IMR-90 (cell line): Measurements from ENCODE around the gene COL5A1. TPM values are rescaled to one million over a fixed set of nuclear protein-coding genes. Genes with fewer than 3 reads are reported as not detected.

Experiments
- ATAC-seq: fragments of 200-7000 bp; cut with Tn5 transposase; 2 replicates; pipeline ENCODE4 v1.9.1; 2020; ENCODE audit warnings: low read depth, mild to moderate bottlenecking, moderate library complexity
- BruUV-seq: library from RNA; stranded (reverse); fragments of 400-500 nt; replicated peaks from 2 replicates; lab custom pipeline; 2021; lab: Mats Ljungman, UMichigan
- CTCF ChIA-PET: fragments of 300-600 bp; formaldehyde crosslinking; extraction: SDS; loops from one replicate; lab custom pipeline; 2021; ENCODE audit warnings: antibody characterized with exemption; lab: Yijun Ruan, JAX
- POLR2A ChIA-PET: fragments of 300-600 bp; sonication (Branson Sonifier 250); formaldehyde crosslinking; loops from one replicate; lab custom pipeline; 2022; ENCODE audit warnings: antibody characterized with exemption; ENCODE audit not compliant: unreplicated experiment; lab: Charles Lee
- DNase-seq: peaks from one replicate; pipeline ENCODE4 v3.0.0; 2013
- H2AFZ ChIP-seq: replicated peaks from 2 replicates; pipeline ENCODE3; 2013; ENCODE audit warnings: low read length, mild to moderate bottlenecking; ENCODE audit not compliant: poor library complexity
- H2AK5ac ChIP-seq: 2 replicates; pipeline ENCODE4 v1.6.1; 2013; ENCODE audit warnings: low read depth, low read length, inconsistent platforms
- H2AK9ac ChIP-seq: replicated peaks from 2 replicates; pipeline ENCODE3; 2013; ENCODE audit warnings: mild to moderate bottlenecking, low read depth, low read length, moderate library complexity; ENCODE audit not compliant: poor library complexity
- H2BK120ac ChIP-seq: 2 replicates; pipeline ENCODE4 v1.6.1; 2013; ENCODE audit warnings: low read depth, low read length, inconsistent platforms
- H2BK15ac ChIP-seq: 3 replicates; pipeline ENCODE4 v1.6.1; 2013; ENCODE audit warnings: low read depth, low read length, inconsistent platforms
- H2BK20ac ChIP-seq: 2 replicates; pipeline ENCODE4 v1.6.1; 2013; ENCODE audit warnings: low read depth, mild to moderate bottlenecking, inconsistent platforms, low read length, moderate library complexity
- H2BK5ac ChIP-seq: 2 replicates; pipeline ENCODE4 v1.6.1; 2013; ENCODE audit warnings: mild to moderate bottlenecking, low read depth, low read length, inconsistent platforms; ENCODE audit not compliant: poor library complexity, severe bottlenecking
- H3K14ac ChIP-seq: replicated peaks from 2 replicates; pipeline ENCODE4 v1.6.1; 2013; ENCODE audit warnings: low read depth, low read length, inconsistent platforms
- H3K18ac ChIP-seq: 2 replicates; pipeline ENCODE4 v1.6.1; 2013; ENCODE audit warnings: low read depth, low read length, control low read depth
- H3K23ac ChIP-seq: 2 replicates; pipeline ENCODE4 v1.6.1; 2013; ENCODE audit warnings: low read depth, low read length, inconsistent platforms
- H3K27ac ChIP-seq: 2 replicates; pipeline ENCODE4 v1.5.1; 2013; ENCODE audit warnings: mild to moderate bottlenecking, control low read depth, low read length; ENCODE audit not compliant: insufficient read depth
- H3K27me3 ChIP-seq: 2 replicates; pipeline ENCODE4 v1.6.1; 2013; ENCODE audit warnings: low read length; ENCODE audit not compliant: control insufficient read depth, insufficient read depth
- H3K36me3 ChIP-seq: 2 replicates; pipeline ENCODE4 v1.6.1; 2013; ENCODE audit warnings: low read length, mixed read lengths; ENCODE audit not compliant: control insufficient read depth, insufficient read depth
- H3K4ac ChIP-seq: 2 replicates; pipeline ENCODE4 v1.6.1; 2013; ENCODE audit warnings: low read depth, low read length, inconsistent platforms
- H3K4me1 ChIP-seq: 2 replicates; pipeline ENCODE4 v1.6.1; 2013; ENCODE audit warnings: low read length, mixed read lengths; ENCODE audit not compliant: control insufficient read depth, insufficient read depth
- H3K4me2 ChIP-seq: 2 replicates; pipeline ENCODE4 v1.6.1; 2013; ENCODE audit warnings: low read depth, mild to moderate bottlenecking, control low read depth, low read length, moderate library complexity
- H3K4me3 ChIP-seq: 2 replicates; pipeline ENCODE4 v1.5.1; 2013; ENCODE audit warnings: low read depth, mild to moderate bottlenecking, control low read depth, low read length, moderate library complexity; ENCODE audit not compliant: insufficient read depth
- H3K56ac ChIP-seq: 2 replicates; pipeline ENCODE4 v1.6.1; 2013; ENCODE audit warnings: low read length, inconsistent platforms; ENCODE audit not compliant: insufficient read depth; ENCODE audit errors: extremely low read depth
- H3K79me1 ChIP-seq, 2 experiments: 2 replicates each; pipeline ENCODE4 v1.6.1; 2013; ENCODE audit warnings: low read length in 2 of 2, inconsistent platforms in 1 of 2, low read depth in 1 of 2
- H3K9ac ChIP-seq: 2 replicates; pipeline ENCODE4 v1.6.1; 2013; ENCODE audit warnings: low read depth, low read length, control low read depth
- H3K9me1 ChIP-seq: 2 replicates; pipeline ENCODE4 v1.6.1; 2013; ENCODE audit warnings: low read length, inconsistent platforms; ENCODE audit not compliant: insufficient read depth
- H3K9me3 ChIP-seq: 2 replicates; pipeline ENCODE4 v1.6.1; 2013; ENCODE audit warnings: low read length; ENCODE audit not compliant: control insufficient read depth, insufficient read depth
- H4K20me1 ChIP-seq: 2 replicates; pipeline ENCODE4 v1.6.1; 2013; ENCODE audit warnings: low read length, inconsistent platforms; ENCODE audit not compliant: insufficient read depth
- H4K5ac ChIP-seq: 2 replicates; pipeline ENCODE4 v1.6.1; 2013; ENCODE audit warnings: mild to moderate bottlenecking, low read depth, low read length, control low read depth
- H4K8ac ChIP-seq, 2 experiments: 2 replicates each; pipeline ENCODE4 v1.6.1; 2013; ENCODE audit warnings: low read depth in 2 of 2, low read length in 2 of 2, control low read depth in 1 of 2, inconsistent platforms in 1 of 2
- H4K91ac ChIP-seq: 2 replicates; pipeline ENCODE4 v1.6.1; 2013; ENCODE audit warnings: low read depth, low read length, inconsistent platforms; ENCODE audit not compliant: insufficient read depth
- NFE2L2 ChIP-seq: fragments of 150-350 bp; IDR thresholded peaks from 2 replicates; pipeline ENCODE4 v1.6.1; 2016; ENCODE audit warnings: low read depth, mild to moderate bottlenecking, low read length
- WGBS, 2 experiments: methylation state at CpG; one replicate each; pipeline versions ENCODE4 v1.1.5 to v1.1.7; 2013; ENCODE audit warnings: missing lambda C conversion rate in 2 of 2; ENCODE audit not compliant: insufficient read length in 1 of 2; ENCODE audit errors: extremely low coverage in 2 of 2; 5-methylcytosine and 5-hydroxymethylcytosine counted together
- dilution Hi-C: fragments of 300-500 bp; cut with HindIII; formaldehyde crosslinking; loops from one replicate; pipeline ENCODE4 v1.14.3; 2018; ENCODE audit warnings: low sequenced_read_pairs; ENCODE audit not compliant: unreplicated experiment
- in situ Hi-C: fragments of 300-500 bp; cut with MboI; formaldehyde crosslinking; loops from 3 replicates; pipeline ENCODE4 v1.14.3; 2019; ENCODE audit warnings: low sequenced_read_pairs, inconsistent platforms, mixed read lengths
- intact Hi-C: fragments of 100-400 bp; cut with micrococcal nuclease; formaldehyde crosslinking; loops from 2 replicates; pipeline ENCODE4 v1.10.0; 2022
- polyA plus RNA-seq, 3 experiments: library from polyadenylated mRNA; depleted of rRNA; stranded (reverse); fragments of >200 nt; gene quantifications; 2 replicates each; pipeline ENCODE4 v1.2.3, GENCODE V29; 2012; ENCODE audit warnings: low replicate concordance in 1 of 3
- total RNA-seq: library from RNA; depleted of rRNA; stranded (reverse); fragments of >200 nt; gene quantifications from 2 replicates; pipeline ENCODE4 v1.2.3, GENCODE V29; 2012

COL5A1 gene
- total and polyA plus RNA-seq, 2 of the 4 experiments (the other 2 are of a cell fraction) = 19.2 to 173 TPM

- dilution Hi-C loops = no loop called here
- H4K91ac ChIP-seq = no peak overlapping the region
- no TSS peak for BruUV-seq
- no peak overlapping the region for H4K8ac ChIP-seq
- no peak overlapping the region for H3K56ac ChIP-seq
- H2AK5ac ChIP-seq = no peak overlapping the region; the same call in 1 of the 2 replicates
- DNase-seq (no peak), ATAC-seq (no peak)
- no peak overlapping the region for H2BK15ac ChIP-seq
- no peaks in the 10 kb centered on the region for H4K20me1 ChIP-seq
- H3K23ac ChIP-seq = no peak overlapping the region
- no peak overlapping the region for H3K4me2 ChIP-seq
- H3K4me1 ChIP-seq = peaks cover 2% of the 10 kb centered on the region; the same call in 1 of the 2 replicates
- TF ChIP-seq NFE2L2 = no peak
- H2BK20ac ChIP-seq = no peak overlapping the region
- H3K18ac ChIP-seq = no peak overlapping the region
- H2BK5ac ChIP-seq = no peak overlapping the region
- WGBS, 2 experiments = 75% methylated on average over 6 of the region's 16 CpGs; no CpG with 5 or more reads in 1 of the 2 experiments
- POLR2A ChIA-PET = no interaction called here
- no peak overlapping the region for H4K5ac ChIP-seq
- intact Hi-C loops = no loop called here
- no peak overlapping the region for H3K4me3 ChIP-seq
- H2AFZ ChIP-seq = no peak overlapping the region
- CTCF ChIA-PET = no interaction called here
- H3K79me1 ChIP-seq = no peaks in the 10 kb centered on the region
- H3K9ac ChIP-seq = no peak overlapping the region
- peaks cover 5% of the 10 kb centered on the region; the same call in 1 of the 2 replicates for H3K9me1 ChIP-seq
- no peak overlapping the region for H3K27ac ChIP-seq
- H3K27me3 ChIP-seq = no peaks in the 10 kb centered on the region
- H3K4ac ChIP-seq = no peak overlapping the region
- no peaks in the 10 kb centered on the region for H3K9me3 ChIP-seq
- H2BK120ac ChIP-seq = no peak overlapping the region
- H3K14ac ChIP-seq = no peak overlapping the region
- H2AK9ac ChIP-seq = no peak overlapping the region
- no peaks in the 10 kb centered on the region for H3K36me3 ChIP-seq
- in situ Hi-C loops = no loop called here
Observed at GRCh38 chr9:134633362-134634142, 8.1 kb upstream of the COL5A1 start.
